ENCODE measurements around the gene NSG1.

Gene NSG1

GRCh38 chr4:4397441-4397819, 10.5 kb downstream of the NSG1 start:
- no peak for TF ChIP-seq CTCF (IDR thresholded peaks at IDR 0.05; ENCODE audit: low read depth, low read length)
- no peak overlapping the region for H3K4me3 ChIP-seq (ENCODE audit: low read depth, low read length)

GRCh38 chr4:4398430-4398829, 11.5 kb downstream of the NSG1 start:
- H3K4me3 ChIP-seq (ENCODE audit: low read depth, low read length), result no peak overlapping the region
- TF ChIP-seq CTCF (IDR thresholded peaks at IDR 0.05; ENCODE audit: low read depth, low read length), result no peak

GRCh38 chr4:4401036-4401435, 14.1 kb downstream of the NSG1 start:
- no peak for TF ChIP-seq CTCF (IDR thresholded peaks at IDR 0.05; ENCODE audit: low read depth, low read length)
- no peak overlapping the region for H3K4me3 ChIP-seq (ENCODE audit: low read depth, low read length)

GRCh38 chr4:4402966-4403365, 16.1 kb downstream of the NSG1 start:
- TF ChIP-seq CTCF (IDR thresholded peaks at IDR 0.05; ENCODE audit: low read depth, low read length), result no peak
- no peak overlapping the region for H3K4me3 ChIP-seq (ENCODE audit: low read depth, low read length)

- TF ChIP-seq CTCF (IDR thresholded peaks at IDR 0.05; ENCODE audit: low read depth, low read length), result no peak
- no peak overlapping the region for H3K4me3 ChIP-seq (ENCODE audit: low read depth, low read length)
Observed at GRCh38 chr4:4405358-4405962, 18.6 kb downstream of the NSG1 start.

- no peak for TF ChIP-seq CTCF (IDR thresholded peaks at IDR 0.05; ENCODE audit: low read depth, low read length)
- no peak overlapping the region for H3K4me3 ChIP-seq (ENCODE audit: low read depth, low read length)
Observed at GRCh38 chr4:4406455-4407298, 19.8 kb downstream of the NSG1 start.

All from WI38 (cell line).